Neuronal stem cell (in vitro differentiated cells): Measurements from ENCODE around the gene ADCK1.

Experiments
- DNase-seq: peaks from one replicate; pipeline ENCODE4 v3.0.0-alpha.2; 2013; ENCODE audit warnings: low spot score
- H2AFZ ChIP-seq: one replicate; pipeline ENCODE4 v1.6.1; 2013; ENCODE audit warnings: mild to moderate bottlenecking, low read length, inconsistent platforms
- H2AK5ac ChIP-seq: 2 replicates; pipeline ENCODE4 v1.6.1; 2013; ENCODE audit warnings: low read depth, mild to moderate bottlenecking, inconsistent platforms, low read length, moderate library complexity, mixed read lengths
- H2BK120ac ChIP-seq: 2 replicates; pipeline ENCODE4 v1.6.1; 2013; ENCODE audit warnings: low read depth, mild to moderate bottlenecking, inconsistent platforms, low read length, moderate library complexity, mixed read lengths
- H2BK12ac ChIP-seq: one replicate; pipeline ENCODE4 v1.6.1; 2013; ENCODE audit warnings: low read length, inconsistent platforms
- H2BK15ac ChIP-seq: 2 replicates; pipeline ENCODE4 v1.6.1; 2013; ENCODE audit warnings: mild to moderate bottlenecking, low read length, inconsistent platforms, mixed read lengths
- H2BK5ac ChIP-seq: one replicate; pipeline ENCODE4 v1.6.1; 2013; ENCODE audit warnings: inconsistent platforms, mild to moderate bottlenecking, low read length, moderate library complexity
- H3K14ac ChIP-seq: one replicate; pipeline ENCODE4 v1.6.1; 2013; ENCODE audit warnings: low read length, inconsistent platforms
- H3K18ac ChIP-seq: 2 replicates; pipeline ENCODE4 v1.6.1; 2013; ENCODE audit warnings: low read length, inconsistent platforms
- H3K23ac ChIP-seq: 2 replicates; pipeline ENCODE4 v1.6.1; 2013; ENCODE audit warnings: low read depth, mild to moderate bottlenecking, mixed read lengths, low read length, inconsistent platforms; ENCODE audit not compliant: poor library complexity
- H3K27ac ChIP-seq: replicated peaks from 3 replicates; pipeline ENCODE4 v1.5.1; 2013; ENCODE audit warnings: low read length, inconsistent platforms
- H3K27me3 ChIP-seq, 3 experiments: 2 replicates each; pipeline ENCODE4 v1.6.1; 2013; ENCODE audit warnings: low read length in 3 of 3, mild to moderate bottlenecking in 2 of 3, inconsistent platforms in 1 of 3, low read depth in 1 of 3, mixed read lengths in 1 of 3, moderate library complexity in 1 of 3; ENCODE audit not compliant: control insufficient read depth in 3 of 3, insufficient read depth in 3 of 3
- H3K36me3 ChIP-seq, 2 donors: replicated peaks in 1 of 2; 2 replicates each; pipeline ENCODE4 v1.6.1; 2013; ENCODE audit warnings: low read length in 2 of 2; ENCODE audit not compliant: control insufficient read depth in 2 of 2, insufficient read depth in 2 of 2
- H3K4ac ChIP-seq: 2 replicates; pipeline ENCODE4 v1.6.1; 2013; ENCODE audit warnings: inconsistent platforms, mild to moderate bottlenecking, low read length, moderate library complexity
- H3K4me1 ChIP-seq, 2 donors: 1 replicate in 1 of 2; 2 replicates in 1 of 2; pipeline ENCODE4 v1.6.1; 2013; ENCODE audit warnings: low read length in 2 of 2, low read depth in 1 of 2; ENCODE audit not compliant: control insufficient read depth in 2 of 2, insufficient read depth in 1 of 2
- H3K4me2 ChIP-seq: one replicate; pipeline ENCODE4 v1.6.1; 2013; ENCODE audit warnings: mild to moderate bottlenecking, low read length, inconsistent platforms; ENCODE audit not compliant: insufficient read depth, poor library complexity, severe bottlenecking
- H3K4me3 ChIP-seq, 2 donors: 2 replicates each; pipeline ENCODE4 v1.5.1; 2013; ENCODE audit warnings: low read length in 2 of 2, mild to moderate bottlenecking in 2 of 2, inconsistent platforms in 1 of 2, moderate library complexity in 1 of 2
- H3K79me1 ChIP-seq: one replicate; pipeline ENCODE4 v1.6.1; 2013; ENCODE audit warnings: low read depth, mild to moderate bottlenecking, inconsistent platforms, low read length, moderate library complexity
- H3K9ac ChIP-seq: one replicate; pipeline ENCODE4 v1.6.1; 2013; ENCODE audit warnings: mild to moderate bottlenecking, low read depth, low read length, inconsistent platforms; ENCODE audit not compliant: poor library complexity
- H3K9me3 ChIP-seq, 2 donors: replicated peaks in 1 of 2; 2 replicates each; pipeline versions ENCODE3 to v1.6.1; 2013; ENCODE audit warnings: low read length in 2 of 2, mild to moderate bottlenecking in 2 of 2, inconsistent platforms in 1 of 2, low read depth in 1 of 2, mixed read lengths in 1 of 2, moderate library complexity in 1 of 2; ENCODE audit not compliant: control insufficient read depth in 2 of 2, insufficient read depth in 1 of 2
- H4K8ac ChIP-seq: one replicate; pipeline ENCODE4 v1.6.1; 2013; ENCODE audit warnings: low read depth, mild to moderate bottlenecking, inconsistent platforms, low read length, moderate library complexity
- H4K91ac ChIP-seq: one replicate; pipeline ENCODE4 v1.6.1; 2013; ENCODE audit warnings: low read length, low read depth, mild to moderate bottlenecking, inconsistent platforms; ENCODE audit not compliant: poor library complexity
- WGBS, 2 donors: extraction: QIAGEN DNeasy Blood & Tissue Kit; methylation state at CpG; one replicate each; pipeline ENCODE4 v1.1.7; 2013; ENCODE audit warnings: missing lambda C conversion rate in 2 of 2, mixed read lengths in 1 of 2; ENCODE audit not compliant: insufficient read length in 2 of 2, insufficient replicate concordance in 1 of 2; ENCODE audit errors: extremely low coverage in 2 of 2; 5-methylcytosine and 5-hydroxymethylcytosine counted together

Gene ADCK1

GRCh38 chr14:77964586-77964985 lies 164.7 kb downstream of the ADCK1 start:
- H3K14ac ChIP-seq, result no peak overlapping the region
- no peak overlapping the region for H2BK5ac ChIP-seq
- no peak overlapping the region for H3K23ac ChIP-seq
- no peak overlapping the region for H2AFZ ChIP-seq
- no peaks in the 10 kb centered on the region for H3K36me3 ChIP-seq
- no peaks in the 10 kb centered on the region for H3K79me1 ChIP-seq
- H2BK12ac ChIP-seq, result no peak overlapping the region
- no peak overlapping the region for H2BK15ac ChIP-seq
- no peak overlapping the region for H2AK5ac ChIP-seq
- H3K4ac ChIP-seq, result no peak overlapping the region
- no peak overlapping the region for H2BK120ac ChIP-seq
- H3K18ac ChIP-seq, result no peak overlapping the region
- H4K8ac ChIP-seq, result no peak overlapping the region
- no peaks in the 10 kb centered on the region for H3K9me3 ChIP-seq
- H3K4me2 ChIP-seq, result no peak overlapping the region
- H3K9ac ChIP-seq, result no peak overlapping the region
- no peaks in the 10 kb centered on the region for H3K4me1 ChIP-seq
- H3K4me3 ChIP-seq, result no peak overlapping the region
- no CpG with 5 or more reads among the region's 3 CpGs for WGBS, 2 donors
- no peak overlapping the region for H4K91ac ChIP-seq
- no peak overlapping the region for H3K27ac ChIP-seq
- H3K27me3 ChIP-seq, result peaks cover 0 to 38% (median 9%) of the 10 kb centered on the region in 3 experiments
- no peak for DNase-seq

- H2BK15ac ChIP-seq, result no peak overlapping the region
- no peak overlapping the region for H2AFZ ChIP-seq
- H2BK120ac ChIP-seq, result no peak overlapping the region
- no peak overlapping the region for H3K23ac ChIP-seq
- no peak overlapping the region for H4K91ac ChIP-seq
- H3K4me2 ChIP-seq, result no peak overlapping the region
- no peak overlapping the region for H3K4ac ChIP-seq
- H3K14ac ChIP-seq, result no peak overlapping the region
- H3K27me3 ChIP-seq, result peaks cover 0 to 38% (median 9%) of the 10 kb centered on the region in 3 experiments
- no CpG with 5 or more reads among the region's 4 CpGs for WGBS, 2 donors
- H3K4me3 ChIP-seq, result no peak overlapping the region
- H3K79me1 ChIP-seq, result no peaks in the 10 kb centered on the region
- no peak overlapping the region for H3K9ac ChIP-seq
- no peak overlapping the region for H3K18ac ChIP-seq
- H4K8ac ChIP-seq, result no peak overlapping the region
- H3K9me3 ChIP-seq, result no peaks in the 10 kb centered on the region
- H2BK12ac ChIP-seq, result no peak overlapping the region
- no peak for DNase-seq
- H2BK5ac ChIP-seq, result no peak overlapping the region
- no peak overlapping the region for H3K27ac ChIP-seq
- no peak overlapping the region for H2AK5ac ChIP-seq
- H3K4me1 ChIP-seq, result no peaks in the 10 kb centered on the region
- no peaks in the 10 kb centered on the region for H3K36me3 ChIP-seq
Observed at GRCh38 chr14:77965050-77965449, 165.1 kb downstream of the ADCK1 start.

- no CpG with 5 or more reads among the region's 35 CpGs for WGBS, 2 donors
- peak overlapping the region in 1 of 2 donors; percentile 69 for H3K4me3 ChIP-seq
- DNase-seq, result no peak
Observed at GRCh38 chr14:77965919-77966435, 166.1 kb downstream of the ADCK1 start.

GRCh38 chr14:77967110-77967509 lies 167.2 kb downstream of the ADCK1 start:
- Histone ChIP-seq H3K27me3 (peaks cover 0 to 38% (median 9%) of the 10 kb centered on the region in 3 experiments), H3K4me2 (no peak overlapping the region), H3K9me3 (no peaks in the 10 kb centered on the region), H4K91ac (no peak overlapping the region), H3K36me3 (no peaks in the 10 kb centered on the region), H2AFZ (no peak overlapping the region), H2BK15ac (no peak overlapping the region), H3K27ac (no peak overlapping the region), H4K8ac (no peak overlapping the region), H2BK12ac (no peak overlapping the region), H2AK5ac (no peak overlapping the region), H3K4me1 (no peaks in the 10 kb centered on the region), H2BK5ac (no peak overlapping the region), H3K4ac (no peak overlapping the region), H3K14ac (no peak overlapping the region), H3K79me1 (no peaks in the 10 kb centered on the region), H3K23ac (no peak overlapping the region), H3K4me3 (no peak overlapping the region), H3K18ac (no peak overlapping the region), H2BK120ac (no peak overlapping the region), H3K9ac (no peak overlapping the region)
- no CpG with 5 or more reads among the region's 1 CpG for WGBS, 2 donors
- DNase-seq, result no peak

More at GRCh38 chr14:77965919-77966435, 166.1 kb downstream of the ADCK1 start:
- no peaks in the 10 kb centered on the region for H3K4me1 ChIP-seq
- H3K18ac ChIP-seq, result peak overlapping the region; percentile 68
- H2BK5ac ChIP-seq, result no peak overlapping the region
- peak overlapping the region; percentile 73 for H3K4me2 ChIP-seq
- peak overlapping the region; percentile 63 for H3K9ac ChIP-seq
- peak overlapping the region; percentile 40 for H2BK15ac ChIP-seq
- H4K8ac ChIP-seq, result no peak overlapping the region
- H3K9me3 ChIP-seq, result no peaks in the 10 kb centered on the region
- H2AFZ ChIP-seq, result peak overlapping the region; percentile 81
- H3K27ac ChIP-seq, result no peak overlapping the region
- H3K23ac ChIP-seq, result no peak overlapping the region
- H3K4ac ChIP-seq, result no peak overlapping the region
- H2AK5ac ChIP-seq, result no peak overlapping the region
- H2BK12ac ChIP-seq, result no peak overlapping the region
- no peak overlapping the region for H3K14ac ChIP-seq
- H3K36me3 ChIP-seq, result no peaks in the 10 kb centered on the region
- H4K91ac ChIP-seq, result peak overlapping the region; percentile 14
- H3K27me3 ChIP-seq, result peaks cover 0 to 38% (median 9%) of the 10 kb centered on the region in 3 experiments
- H2BK120ac ChIP-seq, result no peak overlapping the region
- no peaks in the 10 kb centered on the region for H3K79me1 ChIP-seq
